Neutrophil (primary cell): Measurements from ENCODE around the gene FERMT3.

Experiments used
- H3K27ac ChIP-seq: fragments of 200-600 bp; sonication (generic); 2 replicates; pipeline ENCODE4 v1.5.1; 2016; ENCODE audit warnings: mild to moderate bottlenecking, moderate library complexity
- H3K27me3 ChIP-seq: fragments of 200-600 bp; sonication (generic); 2 replicates; pipeline ENCODE4 v1.6.0; 2016; ENCODE audit warnings: mild to moderate bottlenecking
- H3K36me3 ChIP-seq: fragments of 200-600 bp; sonication (generic); 2 replicates; pipeline ENCODE4 v1.5.1; 2017
- H3K4me1 ChIP-seq, 2 experiments: fragments of 200-600 bp in 1 of 2; sonication (generic) in 1 of 2; 1 replicate in 1 of 2; 2 replicates in 1 of 2; pipeline versions ENCODE4 v1.5.1 to v1.6.1; 2013 to 2016; ENCODE audit warnings: low read depth in 1 of 2, low read length in 1 of 2, mild to moderate bottlenecking in 1 of 2, moderate library complexity in 1 of 2; ENCODE audit not compliant: control insufficient read depth in 1 of 2, insufficient read depth in 1 of 2
- H3K4me3 ChIP-seq, 2 experiments: fragments of 200-600 bp in 1 of 2; sonication (generic) in 1 of 2; 1 replicate in 1 of 2; 2 replicates in 1 of 2; pipeline ENCODE4 v1.5.1; 2013 to 2016; ENCODE audit warnings: low read depth in 1 of 2, low read length in 1 of 2, mild to moderate bottlenecking in 1 of 2, moderate library complexity in 1 of 2
- H3K9me3 ChIP-seq: fragments of 200-600 bp; sonication (generic); 2 replicates; pipeline ENCODE4 v1.5.1; 2016
- TF ChIP-seq, protein P1 (sequence below): fragments of 200-600 bp; sonication (generic); IDR thresholded peaks from 2 replicates; pipeline ENCODE4 v1.5.1; 2016; ENCODE audit warnings: antibody characterized with exemption

The FERMT3 gene

DNA sequence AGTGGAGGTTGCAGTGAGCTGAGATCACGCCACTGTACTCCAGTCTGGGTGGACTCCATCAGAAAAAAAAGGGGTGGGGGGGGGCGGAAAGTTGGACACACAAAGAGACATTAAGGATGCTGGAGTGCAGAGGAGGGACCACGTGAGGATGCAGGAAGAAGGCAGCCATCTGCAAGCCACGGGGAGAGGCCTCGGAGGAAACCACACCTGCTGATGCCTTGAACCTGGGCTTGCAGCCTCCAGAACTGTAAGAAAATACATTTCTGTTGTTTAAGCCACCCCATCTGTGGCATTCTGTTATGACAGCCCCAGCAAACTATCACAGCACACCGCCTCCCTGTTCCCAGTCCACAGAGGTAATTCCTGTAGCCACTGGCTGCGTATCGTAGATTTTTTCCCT, 29.8 kb upstream of the FERMT3 start:
- Histone ChIP-seq H3K27me3 (no peaks in the 10 kb centered on the region), H3K27ac (no peak overlapping the region), H3K9me3 (no peaks in the 10 kb centered on the region), H3K36me3 (no peaks in the 10 kb centered on the region), H3K4me1 (no peaks in the 10 kb centered on the region), H3K4me3 (no peak overlapping the region)
- TF ChIP-seq, protein P1, sequence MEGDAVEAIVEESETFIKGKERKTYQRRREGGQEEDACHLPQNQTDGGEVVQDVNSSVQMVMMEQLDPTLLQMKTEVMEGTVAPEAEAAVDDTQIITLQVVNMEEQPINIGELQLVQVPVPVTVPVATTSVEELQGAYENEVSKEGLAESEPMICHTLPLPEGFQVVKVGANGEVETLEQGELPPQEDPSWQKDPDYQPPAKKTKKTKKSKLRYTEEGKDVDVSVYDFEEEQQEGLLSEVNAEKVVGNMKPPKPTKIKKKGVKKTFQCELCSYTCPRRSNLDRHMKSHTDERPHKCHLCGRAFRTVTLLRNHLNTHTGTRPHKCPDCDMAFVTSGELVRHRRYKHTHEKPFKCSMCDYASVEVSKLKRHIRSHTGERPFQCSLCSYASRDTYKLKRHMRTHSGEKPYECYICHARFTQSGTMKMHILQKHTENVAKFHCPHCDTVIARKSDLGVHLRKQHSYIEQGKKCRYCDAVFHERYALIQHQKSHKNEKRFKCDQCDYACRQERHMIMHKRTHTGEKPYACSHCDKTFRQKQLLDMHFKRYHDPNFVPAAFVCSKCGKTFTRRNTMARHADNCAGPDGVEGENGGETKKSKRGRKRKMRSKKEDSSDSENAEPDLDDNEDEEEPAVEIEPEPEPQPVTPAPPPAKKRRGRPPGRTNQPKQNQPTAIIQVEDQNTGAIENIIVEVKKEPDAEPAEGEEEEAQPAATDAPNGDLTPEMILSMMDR, result no peak

DNA sequence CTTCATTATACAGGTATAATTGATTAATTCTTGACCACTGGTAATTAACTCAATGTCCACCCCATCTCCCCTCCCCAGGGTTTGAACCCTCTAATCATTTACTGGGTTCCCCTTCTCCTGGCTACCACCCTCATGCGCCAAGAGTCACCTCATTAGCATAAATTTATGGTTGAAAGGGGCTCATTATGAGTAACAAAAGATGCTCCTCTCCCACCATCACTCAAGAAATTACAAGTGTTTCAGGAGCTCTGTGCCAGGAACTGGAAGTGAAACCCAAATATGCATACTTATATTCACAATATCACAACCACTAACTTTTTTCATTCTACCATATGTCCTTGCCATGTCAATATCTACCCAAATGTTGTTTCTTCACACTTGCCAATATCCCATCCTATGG, 28.3 kb upstream of the FERMT3 start:
- TF ChIP-seq, protein P1, result no peak
- Histone ChIP-seq H3K4me3 (no peak overlapping the region), H3K36me3 (no peaks in the 10 kb centered on the region), H3K4me1 (no peaks in the 10 kb centered on the region), H3K27me3 (no peaks in the 10 kb centered on the region), H3K9me3 (no peaks in the 10 kb centered on the region), H3K27ac (no peak overlapping the region)

DNA sequence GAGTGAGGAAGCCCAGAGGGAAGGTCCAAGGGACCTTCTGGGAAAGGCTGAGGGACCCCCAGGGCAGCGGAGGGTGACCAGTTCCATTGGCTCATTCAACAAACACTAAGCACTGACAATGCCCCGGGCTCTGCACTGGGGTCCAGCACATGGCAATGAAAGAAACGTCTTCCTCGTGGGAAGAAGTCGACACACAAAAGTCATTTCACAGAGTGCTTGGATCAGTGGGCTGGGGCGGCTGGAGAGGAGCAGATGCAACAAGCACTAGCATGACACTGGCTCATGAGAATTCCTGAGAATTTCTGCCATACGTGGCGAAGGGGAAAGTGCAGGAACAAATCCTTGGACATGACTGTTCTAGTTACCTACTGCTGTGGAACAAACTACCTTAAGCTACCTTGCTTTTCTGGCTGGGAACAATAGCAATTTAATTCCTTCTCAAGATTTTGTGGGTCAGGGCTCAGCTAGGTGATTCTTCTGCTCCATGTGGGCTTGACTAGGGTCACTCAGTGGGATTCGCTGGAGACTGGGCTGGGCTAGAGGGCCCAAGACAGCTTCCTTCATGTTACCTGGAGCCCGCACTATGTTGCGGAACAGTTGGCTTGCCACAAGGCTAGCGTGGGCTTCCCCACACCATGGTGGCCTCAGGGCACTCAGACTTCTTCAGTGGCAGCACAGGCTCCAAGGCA, 27.4 kb upstream of the FERMT3 start:
- Histone ChIP-seq H3K4me1 (no peaks in the 10 kb centered on the region), H3K27ac (no peak overlapping the region), H3K9me3 (no peaks in the 10 kb centered on the region), H3K4me3 (no peak overlapping the region), H3K27me3 (no peaks in the 10 kb centered on the region), H3K36me3 (no peaks in the 10 kb centered on the region)
- TF ChIP-seq, protein P1, result no peak

DNA sequence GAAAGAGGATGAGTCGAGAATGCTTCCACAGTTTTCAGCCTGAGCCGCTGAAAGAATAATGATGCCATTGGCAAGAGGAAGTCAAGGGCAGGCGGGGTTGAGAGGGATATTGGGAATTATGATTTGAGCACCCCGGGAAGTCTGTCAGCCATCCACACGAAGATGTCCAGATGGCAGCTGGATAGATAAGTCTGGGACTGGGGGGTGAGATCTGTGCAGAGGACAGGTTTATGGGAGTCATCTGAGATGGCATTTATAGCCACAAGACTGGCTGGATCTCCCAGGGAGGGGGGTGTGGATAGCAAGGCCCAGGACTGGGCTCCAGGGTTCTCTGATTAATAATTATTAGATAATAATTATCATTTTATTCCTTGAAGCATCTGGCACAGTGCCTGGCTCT, 25.6 kb upstream of the FERMT3 start:
- Histone ChIP-seq H3K4me1 (peaks cover 9 to 12% of the 10 kb centered on the region in 2 experiments), H3K36me3 (no peaks in the 10 kb centered on the region), H3K27me3 (no peaks in the 10 kb centered on the region), H3K27ac (no peak overlapping the region), H3K9me3 (no peaks in the 10 kb centered on the region), H3K4me3 (no peak overlapping the region)
- TF ChIP-seq, protein P1, result no peak

DNA sequence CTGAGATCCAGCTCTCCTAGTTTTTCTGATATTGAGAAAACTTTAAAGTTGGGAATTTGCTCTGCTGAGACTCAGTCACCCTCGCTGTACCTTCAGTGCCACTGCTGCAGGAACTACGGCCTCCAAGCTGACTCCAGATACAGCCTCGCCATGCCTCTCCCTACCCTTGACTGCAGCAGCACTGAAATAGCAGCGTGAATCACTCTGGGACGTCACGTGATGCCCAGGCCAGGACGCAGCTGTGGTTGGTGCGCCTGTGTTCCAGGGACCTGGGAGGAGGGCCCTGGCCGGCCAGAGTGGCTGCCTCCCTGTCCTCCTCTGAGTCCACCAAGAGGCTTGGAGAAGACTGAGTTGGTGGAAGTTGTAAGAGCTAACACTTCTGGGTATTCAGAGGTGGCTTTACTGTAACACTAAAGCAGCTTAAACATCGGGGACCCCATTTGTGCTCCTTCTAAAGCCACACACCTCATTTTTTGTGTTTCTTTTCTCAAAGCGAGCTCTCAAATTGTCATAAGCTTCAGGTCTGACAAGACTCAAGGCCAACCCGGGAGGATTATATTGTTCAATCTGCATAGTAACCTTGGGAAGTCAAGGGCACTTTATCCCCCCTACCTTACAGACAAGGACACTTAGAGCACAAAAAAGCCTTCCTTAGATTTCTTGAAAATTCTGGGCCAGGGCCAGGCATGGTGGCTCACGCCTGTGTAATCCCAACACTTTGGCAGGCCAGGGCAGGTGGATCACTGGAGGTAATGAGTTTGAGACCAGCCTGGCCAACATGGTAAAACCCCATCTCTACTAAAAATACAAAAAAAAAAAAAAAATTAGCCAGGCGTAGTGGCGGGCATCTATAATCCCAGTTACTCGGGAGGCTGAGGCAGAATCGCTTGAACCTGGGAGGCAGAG, 24.8 kb upstream of the FERMT3 start:
- Histone ChIP-seq H3K27me3 (no peaks in the 10 kb centered on the region), H3K36me3 (no peaks in the 10 kb centered on the region), H3K4me3 (no peak overlapping the region), H3K27ac (no peak overlapping the region), H3K9me3 (no peaks in the 10 kb centered on the region), H3K4me1 (peaks cover 9 to 12% of the 10 kb centered on the region in 2 experiments)
- TF ChIP-seq, protein P1, result no peak
